ENCODE measurements around the gene NLRP13. TPM values are rescaled to one million over a fixed set of nuclear protein-coding genes. Genes with fewer than 3 reads are reported as not detected.

NLRP13 gene, protein sequence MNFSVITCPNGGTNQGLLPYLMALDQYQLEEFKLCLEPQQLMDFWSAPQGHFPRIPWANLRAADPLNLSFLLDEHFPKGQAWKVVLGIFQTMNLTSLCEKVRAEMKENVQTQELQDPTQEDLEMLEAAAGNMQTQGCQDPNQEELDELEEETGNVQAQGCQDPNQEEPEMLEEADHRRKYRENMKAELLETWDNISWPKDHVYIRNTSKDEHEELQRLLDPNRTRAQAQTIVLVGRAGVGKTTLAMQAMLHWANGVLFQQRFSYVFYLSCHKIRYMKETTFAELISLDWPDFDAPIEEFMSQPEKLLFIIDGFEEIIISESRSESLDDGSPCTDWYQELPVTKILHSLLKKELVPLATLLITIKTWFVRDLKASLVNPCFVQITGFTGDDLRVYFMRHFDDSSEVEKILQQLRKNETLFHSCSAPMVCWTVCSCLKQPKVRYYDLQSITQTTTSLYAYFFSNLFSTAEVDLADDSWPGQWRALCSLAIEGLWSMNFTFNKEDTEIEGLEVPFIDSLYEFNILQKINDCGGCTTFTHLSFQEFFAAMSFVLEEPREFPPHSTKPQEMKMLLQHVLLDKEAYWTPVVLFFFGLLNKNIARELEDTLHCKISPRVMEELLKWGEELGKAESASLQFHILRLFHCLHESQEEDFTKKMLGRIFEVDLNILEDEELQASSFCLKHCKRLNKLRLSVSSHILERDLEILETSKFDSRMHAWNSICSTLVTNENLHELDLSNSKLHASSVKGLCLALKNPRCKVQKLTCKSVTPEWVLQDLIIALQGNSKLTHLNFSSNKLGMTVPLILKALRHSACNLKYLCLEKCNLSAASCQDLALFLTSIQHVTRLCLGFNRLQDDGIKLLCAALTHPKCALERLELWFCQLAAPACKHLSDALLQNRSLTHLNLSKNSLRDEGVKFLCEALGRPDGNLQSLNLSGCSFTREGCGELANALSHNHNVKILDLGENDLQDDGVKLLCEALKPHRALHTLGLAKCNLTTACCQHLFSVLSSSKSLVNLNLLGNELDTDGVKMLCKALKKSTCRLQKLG
- total RNA-seq (2022; extraction: Qiagen RNA extraction): not detected in 5 replicates

DNA sequence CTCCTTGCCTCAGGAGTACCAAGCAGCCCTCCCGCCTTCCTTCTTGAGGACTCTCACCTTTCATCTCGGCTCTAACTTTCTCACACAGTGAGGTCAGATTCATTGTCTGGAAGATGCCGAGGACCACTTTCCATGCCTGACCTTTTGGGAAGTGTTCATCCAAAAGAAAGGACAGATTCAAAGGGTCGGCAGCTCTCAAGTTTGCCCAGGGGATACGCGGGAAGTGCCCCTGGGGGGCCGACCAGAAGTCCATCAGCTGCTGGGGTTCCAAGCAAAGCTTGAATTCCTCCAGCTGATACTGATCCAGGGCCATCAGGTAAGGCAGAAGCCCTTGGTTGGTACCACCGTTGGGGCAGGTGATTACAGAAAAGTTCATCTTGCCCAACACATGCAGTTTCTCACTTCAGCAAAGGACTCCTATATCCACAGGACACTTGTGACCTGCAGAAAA, at the start of gene NLRP13:
NLRP13 (minus strand) TSS at position 401 of the 451 bp plus-strand sequence; CDS start at position 376, 25 bp downstream.

DNA sequence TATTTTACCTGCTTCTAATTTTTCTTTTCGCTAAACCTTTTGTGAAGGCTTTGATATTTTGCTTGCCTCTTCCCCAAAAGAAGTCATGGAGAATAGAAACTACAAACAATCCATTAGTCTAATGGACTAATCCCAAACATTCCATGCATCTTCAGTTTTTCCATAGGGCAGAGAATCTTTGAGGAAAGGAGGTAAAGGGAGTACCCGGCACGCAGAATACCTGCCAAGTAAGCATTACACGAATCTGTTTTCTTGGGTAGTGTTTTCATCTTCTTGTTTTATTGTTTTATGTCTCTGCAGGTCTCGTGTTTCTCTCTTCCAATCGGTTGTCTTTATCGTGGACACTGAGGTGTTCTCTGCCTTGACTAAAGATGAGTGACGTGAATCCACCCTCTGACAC, 15.4 kb upstream of the NLRP13 start, which contains the start of gene NLRP8:
NLRP8 (plus strand) TSS at position 301 of the 400 bp plus-strand sequence.

Other genes starting within 250 kb of the NLRP13 start
- not detected in 5 replicates for gene NLRP9, start 193.9 kb downstream of the NLRP13 start, total RNA-seq (2022; extraction: Qiagen RNA extraction)
- 0.35 to 0.58 TPM (median 0.41 TPM) in 5 replicates for gene RFPL4A, start 173.2 kb downstream of the NLRP13 start, total RNA-seq (2022; extraction: Qiagen RNA extraction)
- gene RFPL4AL1, start 163.2 kb downstream of the NLRP13 start, total RNA-seq (2022; extraction: Qiagen RNA extraction): not detected in 5 replicates
- 0.04 TPM in 1 of 5 replicates, not detected in the others for gene NLRP11, start 100.3 kb downstream of the NLRP13 start, total RNA-seq (2022; extraction: Qiagen RNA extraction)
- gene NLRP4, start 95.8 kb downstream of the NLRP13 start, total RNA-seq (2022; extraction: Qiagen RNA extraction): 0.18 TPM in 1 of 5 replicates, not detected in the others
- not detected in 5 replicates for gene NLRP8, start 15.5 kb upstream of the NLRP13 start, total RNA-seq (2022; extraction: Qiagen RNA extraction)
- not detected in 5 replicates for gene NLRP5, start 54.4 kb upstream of the NLRP13 start, total RNA-seq (2022; extraction: Qiagen RNA extraction)
- 27.0 to 50.7 TPM (median 48.1 TPM) in 5 replicates for gene ZNF787, start 189.0 kb upstream of the NLRP13 start, total RNA-seq (2022; extraction: Qiagen RNA extraction)
- gene ZNF444, start 209.0 kb upstream of the NLRP13 start, total RNA-seq (2022; extraction: Qiagen RNA extraction): 15.3 to 29.4 TPM (median 27.5 TPM) in 5 replicates
- gene GALP, start 243.7 kb upstream of the NLRP13 start, total RNA-seq (2022; extraction: Qiagen RNA extraction): not detected in 5 replicates